Activated T-helper 1 cell treated with Interleukin-2 at 50 U/mL for 16 hours (primary cell): ENCODE measurements around the gene FAM219B.
"Not testable (repeated sequence)": the region's sequence is repeated elsewhere in the genome, so short reads cannot be mapped to it uniquely, and the experiment has no call there.

Source experiments
- DNase-seq: peaks from one replicate; pipeline ENCODE4 v3.0.0-alpha.2; 2020; ENCODE audit warnings: low read depth

The FAM219B gene, protein sequence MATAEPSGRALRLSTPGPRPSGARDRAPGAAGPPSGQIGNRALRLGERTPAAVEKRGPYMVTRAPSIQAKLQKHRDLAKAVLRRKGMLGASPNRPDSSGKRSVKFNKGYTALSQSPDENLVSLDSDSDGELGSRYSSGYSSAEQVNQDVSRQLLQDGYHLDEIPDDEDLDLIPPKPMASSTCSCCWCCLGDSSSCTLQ

DNA sequence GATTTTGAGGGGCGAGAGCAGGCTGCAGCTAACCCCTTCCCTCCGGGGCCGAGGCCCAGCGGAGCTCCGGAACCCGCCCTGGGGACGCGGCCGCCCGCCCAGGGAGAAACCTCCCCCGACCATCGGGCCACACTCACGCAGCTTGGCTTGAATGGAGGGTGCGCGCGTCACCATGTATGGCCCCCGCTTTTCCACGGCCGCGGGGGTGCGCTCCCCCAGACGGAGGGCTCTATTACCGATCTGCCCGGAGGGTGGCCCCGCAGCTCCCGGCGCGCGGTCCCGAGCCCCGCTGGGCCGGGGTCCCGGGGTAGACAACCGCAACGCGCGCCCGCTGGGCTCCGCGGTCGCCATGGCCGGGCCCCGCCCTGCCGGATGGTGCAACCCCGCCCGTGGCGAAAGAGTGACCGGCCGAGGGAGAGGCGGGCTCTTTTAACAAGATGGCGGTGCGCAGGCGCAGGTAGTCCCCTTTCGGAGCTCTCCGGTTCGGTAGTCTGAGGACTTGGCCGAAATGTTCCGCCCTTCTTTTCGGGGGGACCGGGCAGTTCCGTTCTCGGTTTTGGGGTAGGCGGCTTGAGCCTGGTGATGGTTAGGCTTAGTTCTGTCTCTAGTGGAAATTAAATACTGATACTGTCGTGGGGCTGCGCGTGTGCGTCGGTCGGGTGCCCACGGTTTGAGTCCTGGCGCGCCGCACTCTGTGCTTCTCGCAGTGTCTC lies at the start of gene FAM219B:
FAM219B (minus strand) TSS at position 402 of the 713 bp plus-strand sequence; CDS start at position 351, 51 bp downstream.
- peak; percentile 61 for DNase-seq

DNA sequence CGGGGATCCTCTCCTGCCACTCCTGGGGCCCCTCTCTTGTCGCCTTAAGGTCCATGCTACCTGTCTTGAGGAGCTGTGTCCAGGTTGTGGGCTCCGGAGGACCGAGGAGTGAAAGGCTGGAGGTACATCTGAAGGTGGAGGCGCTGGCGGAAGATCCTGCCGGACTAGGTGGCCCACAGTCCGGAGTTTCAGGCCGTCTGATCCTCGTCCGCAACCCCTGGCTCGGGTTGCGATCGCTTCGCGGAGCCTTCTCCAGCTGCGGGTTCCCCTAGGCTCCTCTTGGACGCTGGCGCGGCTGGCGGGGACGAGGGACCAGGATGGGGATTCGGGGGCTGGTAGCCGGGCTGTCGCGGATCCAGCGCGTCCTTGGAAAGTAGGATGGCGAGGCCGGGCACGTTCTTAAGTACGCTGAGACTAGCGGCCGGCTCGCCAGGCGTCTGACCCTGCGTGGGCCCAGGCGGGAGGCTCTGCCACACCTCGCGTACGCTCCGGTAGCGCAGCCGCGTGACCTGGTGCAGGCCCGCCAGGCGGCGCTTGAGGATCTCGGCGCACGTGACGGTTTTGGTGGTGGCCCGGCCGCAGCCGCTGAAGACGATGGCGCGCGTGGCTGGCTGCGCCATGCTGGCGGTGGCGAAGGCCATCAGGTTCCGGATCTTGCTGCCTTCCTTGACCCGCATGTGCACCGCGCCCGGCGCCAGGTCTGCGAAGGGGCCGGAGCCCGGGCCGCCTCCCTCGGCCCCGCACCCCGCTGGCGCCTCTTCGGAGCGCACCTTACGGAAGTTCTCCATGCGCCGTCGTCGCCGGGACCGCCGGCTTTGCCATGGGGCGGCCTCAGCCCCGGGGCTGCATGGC lies 49.4 kb upstream of the FAM219B start:
- peak; percentile 44 for DNase-seq

DNA sequence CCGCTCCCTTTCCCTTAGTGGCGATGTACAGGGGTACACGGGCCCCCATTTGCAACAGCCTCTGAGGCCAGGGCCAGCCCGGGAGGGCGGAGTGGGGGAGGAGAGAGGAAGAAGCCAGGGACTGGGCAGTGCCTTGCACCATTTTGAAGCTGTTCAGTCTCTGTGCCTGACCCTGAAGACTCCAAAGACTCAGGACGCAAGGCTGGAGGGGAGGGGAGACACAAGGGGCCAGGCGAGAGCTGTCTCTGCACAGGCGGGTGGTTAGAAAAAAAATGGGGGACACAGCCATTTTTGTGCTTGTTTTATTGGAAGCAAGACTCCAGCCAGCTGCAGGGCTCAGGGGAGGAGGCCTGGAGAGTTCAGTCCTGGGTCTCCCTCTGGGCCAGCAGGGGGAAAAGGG lies 48.4 kb upstream of the FAM219B start:
- DNase-seq, result no peak

GRCh38 chr15:74954515-74954914 lies 47.9 kb upstream of the FAM219B start:
- DNase-seq, result no peak

DNA sequence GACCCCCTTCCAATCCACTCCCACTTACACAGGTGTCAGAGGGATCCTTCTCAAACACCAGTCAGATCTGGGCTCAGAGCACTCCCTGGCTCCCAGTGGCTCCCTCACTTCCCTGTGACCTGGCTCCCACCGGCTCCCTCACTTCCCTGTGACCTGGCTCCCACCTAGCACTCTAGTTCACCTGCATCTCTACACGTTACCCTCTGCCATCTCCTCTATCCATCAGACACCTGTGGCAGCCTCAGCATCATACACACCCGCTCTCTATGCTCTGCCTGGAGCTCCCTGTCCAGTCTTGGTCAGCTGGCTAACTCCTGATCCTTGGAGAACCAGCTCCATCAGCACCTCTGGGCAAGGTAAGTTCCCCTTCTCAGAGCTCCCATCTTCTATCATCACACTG lies 44.4 kb upstream of the FAM219B start:
- DNase-seq, result no peak

- peak; percentile 50 for DNase-seq
These were observed 43.6 kb upstream of the FAM219B start for GRCh38 chr15:74950078-74950908.

DNA sequence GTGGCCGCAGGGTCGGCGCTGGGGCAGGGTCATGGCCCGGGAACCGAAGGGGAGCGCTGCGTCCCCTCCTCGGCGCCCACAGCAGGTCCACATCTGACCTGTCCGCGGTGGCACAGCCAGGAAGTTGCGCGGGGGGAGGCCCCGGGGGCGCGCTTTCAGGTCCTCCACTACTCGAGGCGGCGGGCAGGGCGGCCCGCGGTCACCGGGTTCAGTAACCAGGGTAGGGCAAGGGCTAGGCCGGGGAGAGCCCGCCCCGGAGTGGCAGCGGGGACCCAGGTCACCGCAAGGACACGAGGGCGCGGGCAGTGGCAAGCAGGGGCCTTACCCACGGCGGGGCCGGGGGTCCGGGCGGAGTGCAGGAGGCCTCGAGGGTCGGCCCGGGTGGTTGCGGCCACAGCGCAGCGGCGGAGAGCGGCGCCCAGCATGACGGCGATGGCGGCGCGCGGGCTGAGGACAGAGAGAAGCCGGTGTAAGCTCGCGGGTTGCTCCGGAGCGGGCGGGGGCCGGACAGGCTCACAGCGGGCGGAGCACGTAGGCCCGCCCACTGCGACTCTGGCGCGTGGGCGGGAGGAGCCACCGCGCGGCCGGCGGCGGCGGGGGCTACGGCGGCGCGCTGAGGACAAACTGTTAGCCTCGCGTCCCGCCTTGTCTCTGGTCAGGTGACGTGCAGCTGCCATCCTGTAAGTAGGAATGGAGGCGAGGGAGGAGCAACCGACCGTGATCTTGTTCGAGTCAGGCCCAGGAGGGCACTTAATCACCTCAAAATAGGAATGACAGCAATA lies 31.1 kb upstream of the FAM219B start, which contains the start of gene COX5A:
COX5A (minus strand) TSS at position 484 of the 782 bp plus-strand sequence; CDS start at position 425, 59 bp downstream.
- peak; percentile 88 for DNase-seq

- DNase-seq, result no peak
These were observed 30.6 kb upstream of the FAM219B start for GRCh38 chr15:74937272-74937589.

DNA sequence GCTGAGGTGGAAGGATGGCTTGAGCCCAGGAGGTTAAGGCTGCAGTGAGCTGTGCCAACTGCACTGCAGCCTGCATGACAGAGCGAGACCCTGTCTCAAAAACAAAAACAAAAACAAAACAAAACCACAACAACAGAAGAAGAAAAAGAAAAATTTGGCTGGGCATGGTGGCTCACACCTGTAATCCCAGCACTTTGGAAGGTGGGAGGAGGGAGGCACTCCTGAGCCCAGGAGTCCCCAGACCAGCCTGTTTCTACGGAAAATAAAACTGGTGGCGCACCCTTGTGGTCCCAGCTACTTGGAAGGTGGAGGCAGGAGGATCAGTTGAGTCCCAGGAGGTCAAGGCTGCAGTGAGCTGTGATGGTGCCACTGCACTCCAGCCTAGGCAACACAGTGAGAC lies 28.5 kb upstream of the FAM219B start:
- not testable (repeated sequence) for DNase-seq

DNA sequence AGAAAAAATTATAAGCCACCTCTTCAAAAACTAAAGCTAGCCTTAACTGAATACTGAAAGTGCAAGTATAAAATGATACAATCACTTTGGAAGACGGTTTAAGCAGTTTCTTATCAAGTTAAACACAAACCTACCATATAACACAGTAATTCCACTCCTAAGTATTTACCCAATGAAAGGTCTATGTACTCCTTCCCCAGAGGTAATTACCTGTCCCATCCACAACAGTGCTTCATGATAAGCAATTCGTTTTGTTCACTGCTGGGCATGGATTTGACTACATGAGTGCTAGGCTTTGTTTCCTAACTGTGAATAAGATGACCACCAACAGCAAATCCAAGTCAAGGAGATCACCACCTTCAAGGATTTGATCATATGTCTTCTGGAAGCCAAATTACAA lies 26.9 kb upstream of the FAM219B start:
- DNase-seq, result no peak

- DNase-seq, result no peak
These were observed 22.1 kb upstream of the FAM219B start for GRCh38 chr15:74928771-74929198.

- DNase-seq, result no peak
These were observed 17.9 kb upstream of the FAM219B start for GRCh38 chr15:74924525-74924924.

DNA sequence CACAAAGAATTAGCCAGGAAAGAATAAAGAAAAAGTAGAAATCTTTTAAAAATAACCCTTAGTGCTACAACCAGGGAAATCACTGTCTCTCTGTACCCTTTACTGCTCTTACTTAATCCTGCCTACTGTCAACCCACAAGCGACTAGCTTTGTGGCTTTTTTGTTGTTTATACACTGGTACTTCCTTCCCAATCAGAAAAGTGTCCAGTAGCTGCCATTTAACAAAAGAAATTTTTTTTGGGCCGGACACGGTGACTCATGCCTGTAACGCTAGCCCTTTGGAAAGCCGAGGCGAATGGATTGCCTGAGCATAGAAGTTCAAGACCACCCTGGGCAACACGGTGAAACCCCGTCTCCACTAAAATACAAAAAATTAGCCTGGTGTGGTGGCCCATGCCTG lies 13.8 kb upstream of the FAM219B start:
- DNase-seq, result no peak

GRCh38 chr15:74917676-74918075 lies 11.0 kb upstream of the FAM219B start:
- DNase-seq, result no peak

- not testable (repeated sequence) for DNase-seq
These were observed 7.1 kb upstream of the FAM219B start for GRCh38 chr15:74913799-74914198.

DNA sequence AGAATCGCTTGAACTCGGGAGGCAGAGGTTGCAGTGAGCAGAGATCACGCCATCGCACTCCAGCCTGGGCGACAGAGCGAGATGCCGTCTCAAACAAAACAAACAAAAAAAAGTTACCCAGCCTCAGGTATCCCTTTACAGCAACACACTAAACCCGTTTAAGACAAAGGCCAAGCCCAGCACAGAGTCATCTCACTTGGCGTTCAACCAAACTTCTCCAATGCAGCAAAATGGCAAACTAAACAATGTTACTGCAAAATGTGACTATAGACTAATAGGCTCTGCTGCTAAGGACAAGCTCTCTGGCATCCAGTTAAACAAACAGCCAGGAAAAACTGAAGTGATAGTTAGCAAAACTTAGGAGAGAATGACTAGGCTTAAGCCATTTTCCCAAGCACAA lies 6.4 kb upstream of the FAM219B start:
- no peak for DNase-seq

DNA sequence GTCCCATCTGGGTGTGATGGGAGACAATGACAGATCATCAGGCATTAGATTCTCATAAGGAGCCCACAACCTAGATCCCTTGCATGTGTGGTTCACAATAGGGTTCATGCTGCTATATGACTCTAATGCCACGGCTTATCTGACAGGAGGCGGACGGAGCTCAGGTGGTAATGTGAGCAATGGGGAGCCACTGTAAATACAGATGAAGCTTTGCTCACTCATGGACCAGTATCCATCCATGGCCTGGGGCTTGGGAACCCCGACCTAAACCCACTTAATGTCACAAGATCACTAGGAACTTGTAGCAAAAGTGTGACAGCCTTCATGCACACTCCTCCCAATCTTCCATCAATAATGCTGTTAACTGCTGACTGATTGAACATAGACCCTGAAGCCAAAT lies 2.0 kb upstream of the FAM219B start:
- no peak for DNase-seq

DNA sequence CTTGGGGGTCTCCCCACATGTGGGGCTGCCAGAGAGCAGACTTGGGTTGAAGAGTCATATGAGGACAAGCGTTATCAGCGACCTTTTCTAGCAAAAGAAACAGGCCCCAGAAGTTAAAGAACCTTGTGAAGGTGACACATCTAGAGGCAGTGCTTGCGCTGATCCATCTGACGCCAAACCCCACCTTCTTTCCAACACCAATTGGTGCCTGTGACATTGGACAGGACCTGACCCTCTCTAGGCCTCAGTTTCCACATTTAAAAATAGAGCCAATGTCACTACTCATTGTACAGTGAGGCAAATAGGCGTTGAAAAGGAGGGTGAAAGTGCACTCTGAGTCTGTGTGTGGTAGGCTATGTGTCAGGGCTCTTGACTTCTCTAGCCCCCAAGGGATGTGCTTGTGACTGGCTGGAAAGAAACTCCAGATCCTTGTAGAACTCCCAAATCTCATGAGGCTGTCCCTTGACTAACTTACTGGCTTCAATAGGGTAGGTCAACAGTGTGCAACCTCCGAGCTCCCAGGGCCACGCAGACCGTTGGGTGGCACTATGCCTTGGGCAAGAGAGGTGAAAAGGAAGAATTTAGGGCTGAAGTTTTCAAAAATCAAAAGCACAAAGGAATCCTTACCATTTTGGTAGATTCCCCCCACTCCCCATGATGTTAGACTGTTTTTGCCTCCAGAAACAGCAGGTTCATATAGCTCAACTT lies 666 bp upstream of the FAM219B start:
- no peak for DNase-seq

DNA sequence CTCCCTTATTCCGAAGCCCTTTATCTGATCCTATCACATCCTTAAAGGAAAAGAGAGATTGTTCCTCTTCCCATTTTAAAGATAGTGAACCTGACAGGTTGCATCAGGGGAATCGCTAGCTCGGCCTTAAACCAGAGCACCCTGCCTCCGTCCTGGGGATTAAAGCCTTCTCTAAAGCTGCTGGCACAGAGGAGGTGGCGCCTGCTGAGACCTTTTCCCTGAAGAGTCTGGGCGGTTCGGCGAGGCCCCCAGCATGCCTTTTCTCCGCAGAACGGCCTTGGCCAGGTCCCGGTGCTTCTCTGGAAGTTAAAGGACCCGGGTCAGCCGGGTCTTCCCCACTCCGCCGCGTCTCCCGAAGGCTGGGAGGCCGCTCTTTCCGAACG lies 593 bp downstream of the FAM219B start:
- DNase-seq, result no peak

GRCh38 chr15:74904190-74904805 lies 2.4 kb downstream of the FAM219B start:
- no peak for DNase-seq
